Breast epithelium (tissue), 3 donors: ENCODE data around the gene CAMTA1.

Source experiments
- POLR2A ChIP-seq: fragments of 450-650 bp; IDR thresholded peaks from one replicate; pipeline ENCODE4 v1.6.1; 2016; ENCODE audit warnings: antibody characterized with exemption, mild to moderate bottlenecking, moderate library complexity
- POLR2AphosphoS5 ChIP-seq, 3 donors: sonication (generic); formaldehyde crosslinking; IDR thresholded peaks; one replicate each; pipeline ENCODE4 v1.6.1; 2017; ENCODE audit warnings: antibody characterized with exemption in 3 of 3
- TF ChIP-seq, protein P1 (sequence below), 3 donors: fragments of 450-650 bp; IDR thresholded peaks; one replicate each; pipeline ENCODE4 v1.5.1; 2016 to 2017; ENCODE audit warnings: antibody characterized with exemption in 3 of 3, mild to moderate bottlenecking in 3 of 3, moderate library complexity in 3 of 3

DNA sequence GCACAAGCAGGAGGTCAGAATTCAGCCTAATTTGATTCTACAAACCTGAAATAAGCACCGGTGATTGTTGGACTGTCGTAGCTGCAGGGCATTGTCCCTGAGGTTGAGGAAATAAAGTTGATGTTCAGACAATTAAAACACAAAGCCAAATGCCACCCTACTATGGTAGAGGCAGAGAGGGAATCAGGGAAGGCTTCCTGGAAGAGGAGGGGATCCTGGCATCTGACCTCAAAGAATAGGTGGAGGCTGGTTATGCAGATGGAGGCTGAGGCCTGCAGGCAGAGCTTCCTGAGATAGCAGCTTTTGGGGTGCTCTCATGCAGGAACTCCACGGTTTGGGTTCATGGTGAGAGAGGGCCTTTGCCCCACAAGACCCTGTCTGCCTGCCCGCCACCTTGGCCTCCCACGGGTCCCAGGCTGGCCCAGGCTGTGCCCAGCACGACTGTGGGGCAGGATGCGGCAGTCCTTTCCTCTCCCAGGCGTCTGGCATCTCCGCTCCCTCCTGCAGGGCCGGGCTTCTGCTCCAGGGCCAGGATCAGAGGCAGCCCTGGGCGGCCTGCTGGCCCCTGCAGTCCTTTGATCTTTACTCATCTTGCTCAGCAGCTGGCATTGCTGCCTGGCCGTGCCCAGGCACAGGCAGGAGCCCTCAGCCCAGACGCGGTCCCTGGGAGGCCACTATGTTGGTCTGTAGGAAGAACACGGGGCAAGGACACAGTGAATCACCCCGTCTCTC is 851.7 kb downstream of the CAMTA1 start:
- TF ChIP-seq, protein P1, sequence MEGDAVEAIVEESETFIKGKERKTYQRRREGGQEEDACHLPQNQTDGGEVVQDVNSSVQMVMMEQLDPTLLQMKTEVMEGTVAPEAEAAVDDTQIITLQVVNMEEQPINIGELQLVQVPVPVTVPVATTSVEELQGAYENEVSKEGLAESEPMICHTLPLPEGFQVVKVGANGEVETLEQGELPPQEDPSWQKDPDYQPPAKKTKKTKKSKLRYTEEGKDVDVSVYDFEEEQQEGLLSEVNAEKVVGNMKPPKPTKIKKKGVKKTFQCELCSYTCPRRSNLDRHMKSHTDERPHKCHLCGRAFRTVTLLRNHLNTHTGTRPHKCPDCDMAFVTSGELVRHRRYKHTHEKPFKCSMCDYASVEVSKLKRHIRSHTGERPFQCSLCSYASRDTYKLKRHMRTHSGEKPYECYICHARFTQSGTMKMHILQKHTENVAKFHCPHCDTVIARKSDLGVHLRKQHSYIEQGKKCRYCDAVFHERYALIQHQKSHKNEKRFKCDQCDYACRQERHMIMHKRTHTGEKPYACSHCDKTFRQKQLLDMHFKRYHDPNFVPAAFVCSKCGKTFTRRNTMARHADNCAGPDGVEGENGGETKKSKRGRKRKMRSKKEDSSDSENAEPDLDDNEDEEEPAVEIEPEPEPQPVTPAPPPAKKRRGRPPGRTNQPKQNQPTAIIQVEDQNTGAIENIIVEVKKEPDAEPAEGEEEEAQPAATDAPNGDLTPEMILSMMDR (IDR thresholded peaks at IDR 0.05), result no peak
- TF ChIP-seq POLR2A, result no peak
- no peak for TF ChIP-seq POLR2AphosphoS5 (IDR thresholded peaks at IDR 0.05)
